HFFc6 (cell line): Measurements from ENCODE around the gene C20orf144. TPM values are rescaled to one million over a fixed set of nuclear protein-coding genes. Genes with fewer than 3 reads are reported as not detected.

Experiments used
- DNase-seq: peaks from one replicate; pipeline ENCODE4 v3.0.0-alpha.2; 2018
- H3K27ac Mint-ChIP-seq: 2 replicates; pipeline ENCODE4 v1.8.0; 2020; ENCODE audit warnings: mild to moderate bottlenecking, mixed read lengths
- H3K27me3 Mint-ChIP-seq: 2 replicates; pipeline ENCODE4 v1.8.0; 2021; ENCODE audit warnings: mild to moderate bottlenecking, moderate library complexity, mixed read lengths; ENCODE audit not compliant: insufficient read depth
- H3K36me3 Mint-ChIP-seq: 2 replicates; pipeline ENCODE4 v1.8.0; 2021; ENCODE audit warnings: low read depth, mixed read lengths
- H3K4me1 Mint-ChIP-seq: 2 replicates; pipeline ENCODE4 v1.8.0; 2020; ENCODE audit warnings: low read depth, mixed read lengths
- H3K4me3 Mint-ChIP-seq: 2 replicates; pipeline ENCODE4 v1.8.0; 2020; ENCODE audit warnings: mild to moderate bottlenecking, moderate library complexity, mixed read lengths
- H3K9me3 Mint-ChIP-seq: 2 replicates; pipeline ENCODE4 v1.8.0; 2020; ENCODE audit warnings: mild to moderate bottlenecking, mixed read lengths
- CTCF ChIP-seq: fragments of 200-600 bp; sonication (generic); IDR thresholded peaks from 2 replicates; pipeline ENCODE4 v1.5.0; 2021; ENCODE audit warnings: antibody characterized with exemption, mild to moderate bottlenecking
- long read RNA-seq: library from polyadenylated mRNA; unstranded; transcript quantifications from one replicate; pipeline ENCODE4 v2.0.0, GENCODE V29; 2019
- total RNA-seq, 6 experiments: library from RNA; stranded (reverse); fragmentation: NEBNext Ultra II Directional; extraction: Animal tissue kit (Norgen Biotek cat#: 25700); gene quantifications; 2 replicates in 1 of 6; 3 replicates in 5 of 6; pipeline ENCODE4 v1.2.3, GENCODE V29; 2021

Gene C20orf144
- total RNA-seq, result under 1 TPM in 5 of 6 experiments, not detected in 1; 0.10 to 0.31 (median 0.23) TPM
- long read RNA-seq, result 0 reads

- Mint-ChIP-seq H3K27ac (peak within 1 kb of the TSS; percentile 78), H3K4me1 (peaks cover 32% of the 10 kb centered on the region), H3K27me3 (peaks cover 2% of the 10 kb centered on the region), H3K36me3 (no peaks in the 10 kb centered on the region), H3K9me3 (no peaks in the 10 kb centered on the region), H3K4me3 (peak within 1 kb of the TSS; percentile 85)
- no peak for TF ChIP-seq CTCF
- no peak for DNase-seq
These were observed at the start of gene C20orf144 for GRCh38 chr20:33662172-33662571. Gene C20orf144 (plus strand): TSS chr20:33662327. CDS start chr20:33662346, 19 bp downstream.

GRCh38 chr20:33621717-33622400 lies 40.3 kb upstream of the C20orf144 start:
- no peak for TF ChIP-seq CTCF
- H3K27me3 Mint-ChIP-seq, result no peaks in the 10 kb centered on the region
- no peak for DNase-seq
- no peak overlapping the region for H3K4me3 Mint-ChIP-seq
- H3K36me3 Mint-ChIP-seq, result 0 out of 2 replicates have a peak, but pooled peaks cover 12% of the 10 kb centered on the region
- no peaks in the 10 kb centered on the region for H3K4me1 Mint-ChIP-seq
- no peaks in the 10 kb centered on the region for H3K9me3 Mint-ChIP-seq
- no peak overlapping the region for H3K27ac Mint-ChIP-seq

GRCh38 chr20:33622705-33623365 lies 39.3 kb upstream of the C20orf144 start:
- Mint-ChIP-seq H3K27me3 (no peaks in the 10 kb centered on the region), H3K4me1 (no peaks in the 10 kb centered on the region), H3K4me3 (no peak overlapping the region), H3K27ac (no peak overlapping the region), H3K36me3 (0 out of 2 replicates have a peak, but pooled peaks cover 12% of the 10 kb centered on the region), H3K9me3 (no peaks in the 10 kb centered on the region)
- no peak for DNase-seq
- no peak for TF ChIP-seq CTCF

GRCh38 chr20:33624399-33624798 lies 37.7 kb upstream of the C20orf144 start:
- Mint-ChIP-seq H3K4me1 (no peaks in the 10 kb centered on the region), H3K27ac (no peak overlapping the region), H3K36me3 (0 out of 2 replicates have a peak, but pooled peaks cover 12% of the 10 kb centered on the region), H3K4me3 (no peak overlapping the region), H3K27me3 (no peaks in the 10 kb centered on the region), H3K9me3 (no peaks in the 10 kb centered on the region)
- DNase-seq, result no peak
- no peak for TF ChIP-seq CTCF

- H3K4me3 Mint-ChIP-seq, result no peak overlapping the region
- peaks cover 21% of the 10 kb centered on the region; the same call in 1 of the 2 replicates for H3K36me3 Mint-ChIP-seq
These were observed 35.9 kb upstream of the C20orf144 start for GRCh38 chr20:33626190-33626589.

More at GRCh38 chr20:33626190-33626589, 35.9 kb upstream of the C20orf144 start:
- Mint-ChIP-seq H3K27me3 (no peaks in the 10 kb centered on the region), H3K27ac (no peak overlapping the region), H3K9me3 (no peaks in the 10 kb centered on the region), H3K4me1 (no peaks in the 10 kb centered on the region)
- DNase-seq, result no peak
- no peak for TF ChIP-seq CTCF
